Neutrophil (primary cell): ENCODE data around the gene TBC1D24.

Source experiments
- H3K27ac ChIP-seq: fragments of 200-600 bp; sonication (generic); 2 replicates; pipeline ENCODE4 v1.5.1; 2016; ENCODE audit warnings: mild to moderate bottlenecking, moderate library complexity
- H3K27me3 ChIP-seq: fragments of 200-600 bp; sonication (generic); 2 replicates; pipeline ENCODE4 v1.6.0; 2016; ENCODE audit warnings: mild to moderate bottlenecking
- H3K36me3 ChIP-seq: fragments of 200-600 bp; sonication (generic); 2 replicates; pipeline ENCODE4 v1.5.1; 2017
- H3K4me1 ChIP-seq, 2 experiments: fragments of 200-600 bp in 1 of 2; sonication (generic) in 1 of 2; 1 replicate in 1 of 2; 2 replicates in 1 of 2; pipeline versions ENCODE4 v1.5.1 to v1.6.1; 2013 to 2016; ENCODE audit warnings: low read depth in 1 of 2, low read length in 1 of 2, mild to moderate bottlenecking in 1 of 2, moderate library complexity in 1 of 2; ENCODE audit not compliant: control insufficient read depth in 1 of 2, insufficient read depth in 1 of 2
- H3K4me3 ChIP-seq, 2 experiments: fragments of 200-600 bp in 1 of 2; sonication (generic) in 1 of 2; 1 replicate in 1 of 2; 2 replicates in 1 of 2; pipeline ENCODE4 v1.5.1; 2013 to 2016; ENCODE audit warnings: low read depth in 1 of 2, low read length in 1 of 2, mild to moderate bottlenecking in 1 of 2, moderate library complexity in 1 of 2
- H3K9me3 ChIP-seq: fragments of 200-600 bp; sonication (generic); 2 replicates; pipeline ENCODE4 v1.5.1; 2016
- TF ChIP-seq, protein P1 (sequence below): fragments of 200-600 bp; sonication (generic); IDR thresholded peaks from 2 replicates; pipeline ENCODE4 v1.5.1; 2016; ENCODE audit warnings: antibody characterized with exemption

Gene TBC1D24

DNA sequence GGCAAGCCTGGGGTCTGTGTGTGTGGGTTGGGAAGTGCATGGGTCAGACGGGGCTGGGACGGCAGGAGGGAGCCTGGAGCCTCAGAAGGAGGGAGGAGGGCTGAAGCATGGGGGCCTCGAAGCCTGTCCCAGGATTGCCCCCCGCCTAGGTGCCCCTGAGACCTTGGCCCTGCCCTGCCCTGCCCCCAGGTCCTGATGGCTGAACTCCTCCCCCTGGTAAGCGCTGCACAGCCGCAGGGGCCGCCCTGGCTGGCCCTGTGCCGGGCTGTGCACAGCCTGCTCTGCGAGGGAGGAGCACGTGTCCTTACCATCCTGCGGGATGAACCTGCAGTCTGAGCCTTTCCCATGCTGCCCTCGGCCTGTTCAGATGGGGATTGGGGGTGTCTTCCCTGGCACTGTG, 10.6 kb upstream of the TBC1D24 start:
- Histone ChIP-seq H3K27ac (no peak overlapping the region), H3K9me3 (no peaks in the 10 kb centered on the region), H3K4me3 (no peak overlapping the region), H3K4me1 (peaks cover 15 to 27% of the 10 kb centered on the region in 2 experiments), H3K27me3 (peaks cover 41% of the 10 kb centered on the region), H3K36me3 (no peaks in the 10 kb centered on the region)
- TF ChIP-seq, protein P1, sequence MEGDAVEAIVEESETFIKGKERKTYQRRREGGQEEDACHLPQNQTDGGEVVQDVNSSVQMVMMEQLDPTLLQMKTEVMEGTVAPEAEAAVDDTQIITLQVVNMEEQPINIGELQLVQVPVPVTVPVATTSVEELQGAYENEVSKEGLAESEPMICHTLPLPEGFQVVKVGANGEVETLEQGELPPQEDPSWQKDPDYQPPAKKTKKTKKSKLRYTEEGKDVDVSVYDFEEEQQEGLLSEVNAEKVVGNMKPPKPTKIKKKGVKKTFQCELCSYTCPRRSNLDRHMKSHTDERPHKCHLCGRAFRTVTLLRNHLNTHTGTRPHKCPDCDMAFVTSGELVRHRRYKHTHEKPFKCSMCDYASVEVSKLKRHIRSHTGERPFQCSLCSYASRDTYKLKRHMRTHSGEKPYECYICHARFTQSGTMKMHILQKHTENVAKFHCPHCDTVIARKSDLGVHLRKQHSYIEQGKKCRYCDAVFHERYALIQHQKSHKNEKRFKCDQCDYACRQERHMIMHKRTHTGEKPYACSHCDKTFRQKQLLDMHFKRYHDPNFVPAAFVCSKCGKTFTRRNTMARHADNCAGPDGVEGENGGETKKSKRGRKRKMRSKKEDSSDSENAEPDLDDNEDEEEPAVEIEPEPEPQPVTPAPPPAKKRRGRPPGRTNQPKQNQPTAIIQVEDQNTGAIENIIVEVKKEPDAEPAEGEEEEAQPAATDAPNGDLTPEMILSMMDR: no peak

DNA sequence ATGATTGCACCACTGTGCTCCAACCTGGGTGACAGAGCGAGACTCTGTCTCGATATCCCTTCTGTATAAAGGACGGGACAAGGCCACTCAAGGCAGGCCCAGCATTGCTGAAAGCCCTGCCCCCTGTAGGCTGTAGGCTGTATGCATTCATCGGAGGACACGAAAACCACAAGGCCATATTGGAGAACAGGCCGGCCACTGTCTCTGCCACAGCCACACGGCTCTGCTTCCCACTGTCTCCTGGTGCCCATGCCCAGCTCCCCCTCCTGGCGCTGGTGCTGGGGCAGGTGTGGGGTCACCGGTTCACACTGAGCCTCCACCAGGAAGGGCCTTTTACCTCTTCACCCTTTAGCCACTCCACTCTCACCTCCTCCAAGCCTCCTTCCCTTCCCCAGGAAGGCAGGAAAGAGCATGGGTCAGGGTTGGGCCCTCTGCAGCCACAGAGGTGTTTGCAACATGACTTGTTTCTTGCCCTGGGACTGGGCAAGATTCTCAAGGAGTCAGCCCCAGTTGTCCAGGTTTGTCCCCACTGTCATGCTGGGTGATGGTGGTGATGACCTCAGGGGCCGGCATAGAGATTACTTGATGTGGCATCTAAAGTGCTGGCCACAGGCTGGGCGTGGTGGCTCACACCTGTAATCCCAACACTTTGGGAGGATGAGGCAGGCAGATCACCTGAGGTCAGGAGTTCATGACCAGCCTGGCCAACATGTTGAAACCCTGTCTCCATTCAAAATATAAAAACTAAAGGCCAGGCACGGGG, 9.1 kb upstream of the TBC1D24 start:
- TF ChIP-seq, protein P1: no peak
- H3K4me3 ChIP-seq: no peak overlapping the region
- H3K36me3 ChIP-seq: no peaks in the 10 kb centered on the region
- peaks cover 4 to 14% of the 10 kb centered on the region in 2 experiments for H3K4me1 ChIP-seq
- peaks cover 56% of the 10 kb centered on the region for H3K27me3 ChIP-seq
- no peaks in the 10 kb centered on the region for H3K9me3 ChIP-seq
- H3K27ac ChIP-seq: no peak overlapping the region

DNA sequence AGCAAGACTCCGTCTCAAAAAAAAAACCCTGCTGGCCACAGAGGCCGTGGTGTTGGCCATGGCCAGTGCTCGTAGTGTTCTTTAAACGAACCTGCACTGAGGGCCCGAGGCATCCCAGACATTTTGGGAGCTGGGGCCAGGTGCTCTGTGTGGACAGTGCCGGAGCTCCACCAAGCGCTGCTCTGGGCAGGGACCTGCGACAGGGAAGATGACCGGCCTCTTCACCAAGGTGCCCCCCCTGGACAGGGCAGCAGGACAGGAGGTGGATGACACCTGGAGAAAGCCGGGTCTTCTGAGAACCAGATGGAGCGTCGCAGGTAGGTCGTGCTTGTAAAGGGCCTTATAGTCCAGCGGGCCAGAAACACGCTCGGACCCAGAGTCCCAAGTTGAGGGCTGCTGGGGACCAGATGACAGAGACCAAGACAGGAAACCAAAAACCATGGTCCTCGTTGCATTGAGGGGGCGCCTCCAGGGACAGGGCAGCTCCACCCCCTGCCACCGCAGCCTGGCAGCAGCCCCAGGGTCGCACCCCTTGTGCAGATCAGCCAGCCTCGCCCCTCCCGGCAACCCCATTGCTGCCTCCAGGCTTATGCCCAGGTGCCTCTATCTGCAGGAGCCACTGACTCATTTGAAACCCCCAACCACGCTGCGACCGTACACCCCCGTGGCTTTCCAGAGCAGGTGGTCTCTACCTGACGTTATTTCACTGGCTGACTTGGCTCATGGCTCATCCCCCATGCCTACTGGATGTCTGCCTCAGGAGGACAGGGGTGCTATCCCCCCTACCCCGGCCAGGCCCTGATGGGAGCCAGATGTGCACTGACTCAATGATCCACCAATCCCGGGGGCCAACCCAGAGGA, 8.0 kb upstream of the TBC1D24 start:
- H3K9me3 ChIP-seq: no peaks in the 10 kb centered on the region
- TF ChIP-seq, protein P1: no peak
- H3K4me1 ChIP-seq: peaks cover 4 to 23% of the 10 kb centered on the region in 2 experiments
- no peaks in the 10 kb centered on the region for H3K36me3 ChIP-seq
- H3K27ac ChIP-seq: no peak overlapping the region
- H3K4me3 ChIP-seq: no peak overlapping the region
- H3K27me3 ChIP-seq: peaks cover 67% of the 10 kb centered on the region

DNA sequence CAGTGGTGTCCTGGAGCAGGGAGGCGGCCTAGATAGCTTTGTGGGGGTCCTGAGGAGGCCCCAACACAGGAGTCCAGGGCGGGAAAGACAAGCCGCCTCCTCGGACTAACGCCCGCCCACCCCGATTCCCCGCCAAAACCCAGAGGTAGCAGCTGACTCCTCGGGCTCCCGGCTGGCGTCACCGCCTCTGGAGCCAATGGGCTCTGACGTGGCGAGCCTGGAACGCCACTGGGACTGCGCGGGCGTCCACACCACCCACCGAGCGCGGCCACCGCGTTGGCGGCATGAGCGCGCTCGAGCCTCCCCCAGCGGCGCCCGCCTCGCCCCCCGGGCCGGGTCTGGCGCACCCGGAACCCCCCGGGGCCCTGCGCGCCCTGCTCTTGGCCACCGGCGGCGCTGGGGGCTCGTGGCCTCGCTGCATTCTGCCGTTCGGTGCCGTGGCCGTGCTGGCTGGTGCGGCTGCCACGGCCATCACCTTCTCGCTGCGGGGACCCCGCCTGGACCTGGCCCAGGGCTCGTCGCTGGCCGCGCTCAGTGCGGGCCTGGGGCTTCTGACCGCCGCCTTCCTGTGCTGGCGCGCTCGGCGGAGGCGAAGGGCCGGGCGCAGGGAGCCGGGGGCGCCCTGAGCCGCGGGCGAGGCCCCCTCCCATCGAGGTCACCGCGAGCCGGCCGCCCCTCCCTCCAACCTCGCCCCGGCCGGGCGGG, 7.2 kb upstream of the TBC1D24 start:
- no peak overlapping the region for H3K4me3 ChIP-seq
- peaks cover 4 to 23% of the 10 kb centered on the region in 2 experiments for H3K4me1 ChIP-seq
- no peak overlapping the region for H3K27ac ChIP-seq

DNA sequence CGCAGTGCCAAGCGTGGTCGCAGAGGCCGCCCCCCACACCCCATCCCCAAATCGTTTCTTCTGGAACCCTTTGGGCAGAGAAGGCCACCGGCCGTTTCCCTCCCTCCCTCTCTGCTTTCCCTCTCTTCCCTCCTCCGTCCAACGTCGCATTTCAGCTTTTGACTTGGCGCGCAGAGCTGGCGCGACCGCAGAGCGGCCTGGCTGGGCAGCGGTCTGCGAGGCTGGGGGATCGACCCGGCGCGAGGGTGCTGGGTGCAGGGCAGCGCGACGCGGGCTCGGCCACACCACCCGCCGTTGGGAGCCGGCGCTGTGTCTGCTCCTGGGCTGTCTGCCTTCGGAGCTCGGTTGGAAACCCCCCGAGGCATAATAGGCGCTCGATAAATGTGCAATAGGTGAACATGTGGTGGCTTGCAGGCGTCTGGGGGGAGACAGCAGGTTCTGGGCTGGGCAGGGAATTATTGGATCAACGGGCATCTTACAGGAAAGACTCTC, 6.6 kb upstream of the TBC1D24 start:
- Histone ChIP-seq H3K27me3 (peaks cover 80% of the 10 kb centered on the region), H3K27ac (no peak overlapping the region), H3K9me3 (no peaks in the 10 kb centered on the region), H3K4me3 (no peak overlapping the region), H3K36me3 (no peaks in the 10 kb centered on the region), H3K4me1 (peaks cover 8 to 25% of the 10 kb centered on the region in 2 experiments)
- TF ChIP-seq, protein P1: no peak

More for the DNA sequence above, 7.2 kb upstream of the TBC1D24 start:
- Histone ChIP-seq H3K27me3 (peaks cover 74% of the 10 kb centered on the region), H3K9me3 (no peaks in the 10 kb centered on the region), H3K36me3 (no peaks in the 10 kb centered on the region)
- TF ChIP-seq, protein P1: no peak
